Epithelial cell of proximal tubule (primary cell): ENCODE data around the gene ZNF451. TPM values are rescaled to one million over a fixed set of nuclear protein-coding genes. Genes with fewer than 3 reads are reported as not detected.

ENCODE experiments used
- DNase-seq: peaks from one replicate; pipeline ENCODE4 v3.0.0-alpha.2; 2011; ENCODE audit warnings: low read depth
- H3K4me3 ChIP-seq: 2 replicates; pipeline ENCODE4 v1.5.1; 2011; ENCODE audit warnings: low read depth, mild to moderate bottlenecking, low read length
- CTCF ChIP-seq: conservative IDR thresholded peaks from 2 replicates; pipeline ENCODE4 v1.5.1; 2012; ENCODE audit warnings: low read depth, mild to moderate bottlenecking, low read length
- total RNA-seq: library from RNA; depleted of rRNA; stranded (reverse); fragments of >200 nt; gene quantifications from 2 replicates; pipeline ENCODE4 v1.2.3, GENCODE V29; 2015

Gene ZNF451
- total RNA-seq, 1 donor from 2014 or later: 16.4 TPM

GRCh38 chr6:57216235-57217101 lies 126.5 kb downstream of the ZNF451 start:
- no peak for TF ChIP-seq CTCF
- no peak overlapping the region for H3K4me3 ChIP-seq
- no peak for DNase-seq

- no peak overlapping the region for H3K4me3 ChIP-seq
- TF ChIP-seq CTCF: no peak
- DNase-seq: no peak
Measured at GRCh38 chr6:57217270-57217669, 127.3 kb downstream of the ZNF451 start.

Other genes starting within 250 kb of the ZNF451 start
- 2.6 and 6.1 TPM in 2 replicates for gene BEND6, start 135.1 kb upstream of the ZNF451 start, total RNA-seq
- 7.2 and 7.5 TPM in 2 replicates for gene KIAA1586, start 43.5 kb upstream of the ZNF451 start, total RNA-seq
- 8.2 and 20.4 TPM in 2 replicates for gene BAG2, start 82.1 kb downstream of the ZNF451 start, total RNA-seq
- 10.2 and 14.8 TPM in 2 replicates for gene RAB23, start 132.1 kb downstream of the ZNF451 start, total RNA-seq
- 21.0 and 40.7 TPM in 2 replicates for gene PRIM2, start 227.4 kb downstream of the ZNF451 start, total RNA-seq